ENCODE results near the gene KRTAP5-10. TPM values are rescaled to one million over a fixed set of nuclear protein-coding genes. Genes with fewer than 3 reads are reported as not detected.
"Not testable (repeated sequence)": the region's sequence is repeated elsewhere in the genome, so short reads cannot be mapped to it uniquely, and the experiment has no call there.

Gene KRTAP5-10
- total RNA-seq (not detected), polyA plus RNA-seq (ENCODE audit: insufficient read length in 2 of 2) (under 1 TPM; 0.18 to 0.24 TPM)
- long read RNA-seq, donor 1 = 0 reads
- long read RNA-seq, donor 2 = 0 reads
- long read RNA-seq, donor 3 = 0 reads
- long read RNA-seq, donor 4 = 0 reads

- H3K36me3 ChIP-seq (ENCODE audit: control insufficient read depth, insufficient read depth, low read length) = no peaks in the 10 kb centered on the region
Measured at GRCh38 chr11:71565263-71565662, at the start of gene KRTAP5-10. KRTAP5-10 (plus strand) TSS chr11:71565563; CDS start chr11:71565588, 25 bp downstream.

GRCh38 chr11:71518506-71519471 lies 46.6 kb upstream of the KRTAP5-10 start:
- DNase-seq (ENCODE audit: low read depth in 4 of 6, low spot score in 6 of 6) = no peak
- H3K9me3 ChIP-seq (ENCODE audit: control insufficient read depth, insufficient read depth, low read length) = no peaks in the 10 kb centered on the region
- no peak overlapping the region for H3K4me3 ChIP-seq (ENCODE audit: low read depth, low read length)
- H3K27me3 ChIP-seq (ENCODE audit: control insufficient read depth, insufficient read depth, low read length) = no peaks in the 10 kb centered on the region
- no peaks in the 10 kb centered on the region for H3K4me1 ChIP-seq (ENCODE audit: control insufficient read depth, insufficient read depth, low read length)
- no peak overlapping the region for H3K27ac ChIP-seq (ENCODE audit: low read depth, low read length)
- 95% methylated on average over 47 of the region's 55 CpGs for WGBS (ENCODE audit: insufficient coverage)
- peaks cover 3% of the 10 kb centered on the region for H3K36me3 ChIP-seq (ENCODE audit: control insufficient read depth, insufficient read depth, low read length)

More at GRCh38 chr11:71565263-71565662, at the start of gene KRTAP5-10:
- no peak within 1 kb of the TSS for H3K27ac ChIP-seq (ENCODE audit: low read depth, low read length)
- H3K4me3 ChIP-seq (ENCODE audit: low read depth, low read length) = no peak within 1 kb of the TSS
- no peaks in the 10 kb centered on the region for H3K9me3 ChIP-seq (ENCODE audit: control insufficient read depth, insufficient read depth, low read length)
- no peak for DNase-seq (ENCODE audit: low read depth in 4 of 6, low spot score in 6 of 6)
- H3K27me3 ChIP-seq (ENCODE audit: control insufficient read depth, insufficient read depth, low read length) = no peaks in the 10 kb centered on the region
- peaks cover 10% of the 10 kb centered on the region for H3K4me1 ChIP-seq (ENCODE audit: control insufficient read depth, insufficient read depth, low read length)
- WGBS (ENCODE audit: insufficient coverage) = 90% methylated on average over 4 of the region's 5 CpGs

- WGBS (ENCODE audit: insufficient coverage) = 80% methylated on average over 9 of the region's 10 CpGs
- Histone ChIP-seq H3K9me3 (ENCODE audit: control insufficient read depth, insufficient read depth, low read length) (no peaks in the 10 kb centered on the region), H3K4me3 (ENCODE audit: low read depth, low read length) (no peak overlapping the region), H3K36me3 (ENCODE audit: control insufficient read depth, insufficient read depth, low read length) (peaks cover 3% of the 10 kb centered on the region), H3K4me1 (ENCODE audit: control insufficient read depth, insufficient read depth, low read length) (no peaks in the 10 kb centered on the region), H3K27me3 (ENCODE audit: control insufficient read depth, insufficient read depth, low read length) (no peaks in the 10 kb centered on the region), H3K27ac (ENCODE audit: low read depth, low read length) (no peak overlapping the region)
- no peak for DNase-seq (ENCODE audit: low read depth in 4 of 6, low spot score in 6 of 6)
Measured at GRCh38 chr11:71519546-71519945, 45.8 kb upstream of the KRTAP5-10 start.

- WGBS (ENCODE audit: insufficient coverage) = 0% methylated on average over 1 of the region's 3 CpGs
- no peak for DNase-seq (ENCODE audit: low read depth in 4 of 6, low spot score in 6 of 6)
Measured at GRCh38 chr11:71525188-71525937, 40.0 kb upstream of the KRTAP5-10 start.

GRCh38 chr11:71525938-71526495 lies 39.3 kb upstream of the KRTAP5-10 start:
- 93% methylated on average over 2 of the region's 2 CpGs for WGBS (ENCODE audit: insufficient coverage)
- Histone ChIP-seq H3K27ac (ENCODE audit: low read depth, low read length) (no peak overlapping the region), H3K27me3 (ENCODE audit: control insufficient read depth, insufficient read depth, low read length) (no peaks in the 10 kb centered on the region), H3K4me1 (ENCODE audit: control insufficient read depth, insufficient read depth, low read length) (no peaks in the 10 kb centered on the region), H3K4me3 (ENCODE audit: low read depth, low read length) (no peak overlapping the region), H3K36me3 (ENCODE audit: control insufficient read depth, insufficient read depth, low read length) (no peaks in the 10 kb centered on the region), H3K9me3 (ENCODE audit: control insufficient read depth, insufficient read depth, low read length) (no peaks in the 10 kb centered on the region)
- DNase-seq (ENCODE audit: low read depth in 4 of 6, low spot score in 6 of 6) = no peak

More at GRCh38 chr11:71525188-71525937, 40.0 kb upstream of the KRTAP5-10 start:
- Histone ChIP-seq H3K4me1 (ENCODE audit: control insufficient read depth, insufficient read depth, low read length) (no peaks in the 10 kb centered on the region), H3K36me3 (ENCODE audit: control insufficient read depth, insufficient read depth, low read length) (no peaks in the 10 kb centered on the region), H3K27ac (ENCODE audit: low read depth, low read length) (no peak overlapping the region), H3K4me3 (ENCODE audit: low read depth, low read length) (no peak overlapping the region), H3K27me3 (ENCODE audit: control insufficient read depth, insufficient read depth, low read length) (no peaks in the 10 kb centered on the region), H3K9me3 (ENCODE audit: control insufficient read depth, insufficient read depth, low read length) (no peaks in the 10 kb centered on the region)

GRCh38 chr11:71526796-71527575 lies 38.4 kb upstream of the KRTAP5-10 start, which contains the start of gene KRTAP5-7:
KRTAP5-7 (plus strand) TSS chr11:71527267; CDS start chr11:71527301, 34 bp downstream.
- H3K27ac ChIP-seq (ENCODE audit: low read depth, low read length); H3K9me3 ChIP-seq (ENCODE audit: control insufficient read depth, insufficient read depth, low read length); H3K4me1 ChIP-seq (ENCODE audit: control insufficient read depth, insufficient read depth, low read length); H3K36me3 ChIP-seq (ENCODE audit: control insufficient read depth, insufficient read depth, low read length); H3K27me3 ChIP-seq (ENCODE audit: control insufficient read depth, insufficient read depth, low read length); DNase-seq (ENCODE audit: low read depth in 4 of 6, low spot score in 6 of 6); H3K4me3 ChIP-seq (ENCODE audit: low read depth, low read length): not testable (repeated sequence)
- WGBS (ENCODE audit: insufficient coverage) = 78% methylated on average over 3 of the region's 10 CpGs

- 81% methylated on average over 6 of the region's 6 CpGs for WGBS (ENCODE audit: insufficient coverage)
- H3K4me3 ChIP-seq (ENCODE audit: low read depth, low read length) = no peak overlapping the region
- DNase-seq (ENCODE audit: low read depth in 4 of 6, low spot score in 6 of 6) = no peak
- no peaks in the 10 kb centered on the region for H3K9me3 ChIP-seq (ENCODE audit: control insufficient read depth, insufficient read depth, low read length)
- no peaks in the 10 kb centered on the region for H3K27me3 ChIP-seq (ENCODE audit: control insufficient read depth, insufficient read depth, low read length)
- H3K36me3 ChIP-seq (ENCODE audit: control insufficient read depth, insufficient read depth, low read length) = no peaks in the 10 kb centered on the region
- H3K27ac ChIP-seq (ENCODE audit: low read depth, low read length) = no peak overlapping the region
- no peaks in the 10 kb centered on the region for H3K4me1 ChIP-seq (ENCODE audit: control insufficient read depth, insufficient read depth, low read length)
Measured at GRCh38 chr11:71527576-71528210, 37.7 kb upstream of the KRTAP5-10 start.

GRCh38 chr11:71530602-71531001 lies 34.8 kb upstream of the KRTAP5-10 start:
- no peaks in the 10 kb centered on the region for H3K9me3 ChIP-seq (ENCODE audit: control insufficient read depth, insufficient read depth, low read length)
- no peaks in the 10 kb centered on the region for H3K4me1 ChIP-seq (ENCODE audit: control insufficient read depth, insufficient read depth, low read length)
- no peak overlapping the region for H3K4me3 ChIP-seq (ENCODE audit: low read depth, low read length)
- H3K27me3 ChIP-seq (ENCODE audit: control insufficient read depth, insufficient read depth, low read length) = no peaks in the 10 kb centered on the region
- H3K36me3 ChIP-seq (ENCODE audit: control insufficient read depth, insufficient read depth, low read length) = no peaks in the 10 kb centered on the region
- no peak for DNase-seq (ENCODE audit: low read depth in 4 of 6, low spot score in 6 of 6)
- 86% methylated on average over 6 of the region's 11 CpGs for WGBS (ENCODE audit: insufficient coverage)
- H3K27ac ChIP-seq (ENCODE audit: low read depth, low read length) = no peak overlapping the region
